ENCODE data around the gene KL. TPM values are rescaled to one million over a fixed set of nuclear protein-coding genes. Genes with fewer than 3 reads are reported as not detected.

Gene KL
- total and polyA plus RNA-seq, 2 of the 8 experiments (the other 6 are each of a cell fraction or from before 2014, with no cell fraction given), result 0.02 TPM; not detected in 1

DNA sequence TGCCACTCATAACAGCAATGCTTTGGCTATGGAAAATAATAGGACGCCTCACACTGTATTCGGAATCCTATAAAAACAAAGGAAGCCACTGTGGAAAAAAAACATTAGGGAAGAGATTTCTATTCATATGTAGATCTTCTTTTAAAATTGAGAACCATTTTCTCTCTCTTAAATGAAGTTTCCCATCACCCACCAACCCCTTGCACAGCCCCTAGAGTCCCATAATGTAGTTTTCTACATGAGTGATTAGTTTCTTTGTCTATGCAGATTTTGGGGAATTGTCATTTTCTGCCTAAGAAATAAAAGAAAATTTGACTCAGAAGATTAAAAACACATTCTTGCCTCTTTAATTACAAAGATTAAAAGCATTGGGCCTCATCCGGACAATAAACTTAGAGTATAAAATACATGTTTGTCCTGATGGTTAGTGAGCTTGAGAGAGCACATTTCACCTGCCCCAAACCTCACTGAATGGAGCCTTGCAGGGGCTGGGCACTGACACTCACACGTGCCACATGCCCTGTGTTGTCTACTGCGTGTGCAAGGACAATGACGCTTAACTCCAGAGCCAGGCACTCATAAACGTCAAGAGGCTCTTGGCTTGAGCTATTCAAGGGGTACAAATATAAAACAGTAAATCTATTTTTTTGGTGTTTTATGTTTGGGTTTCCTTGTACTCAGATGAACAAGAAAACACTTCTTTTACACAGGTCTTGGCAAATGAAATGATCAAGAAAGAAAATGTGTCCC is 40.0 kb upstream of the KL start:
- no peak overlapping the region for H2BK5ac ChIP-seq (ENCODE audit: low read depth, low read length)
- DNase-seq (ENCODE audit: low read depth in 1 of 2, low spot score in 2 of 2) (no peak), FAIRE-seq (no peak)
- H3K27me3 ChIP-seq (replicated peaks in 1 of 4; ENCODE audit: control insufficient read depth in 3 of 4, extremely low read depth in 1 of 4, insufficient read depth in 3 of 4, low read length in 3 of 4), result no peaks in the 10 kb centered on the region
- H2BK20ac ChIP-seq (ENCODE audit: low read length), result no peak overlapping the region
- H3K4ac ChIP-seq (replicated peaks; ENCODE audit: insufficient read length, low read depth, low read length), result no peak overlapping the region
- no peaks in the 10 kb centered on the region for H3K9me3 ChIP-seq (ENCODE audit: insufficient read depth in 2 of 2, low read depth in 1 of 2, low read length in 1 of 2)
- no peaks in the 10 kb centered on the region for H3K36me3 ChIP-seq (ENCODE audit: control insufficient read depth in 2 of 4, insufficient read depth in 4 of 4, low read length in 3 of 4)
- H3K4me2 ChIP-seq (ENCODE audit: insufficient read depth in 1 of 2, low read depth in 2 of 2, low read length in 2 of 2), result no peak overlapping the region
- no peak overlapping the region for H4K8ac ChIP-seq (ENCODE audit: extremely low read depth, insufficient read depth, low read length)
- H4K5ac ChIP-seq (ENCODE audit: insufficient read length, low read depth, low read length), result no peak overlapping the region
- H2AFZ ChIP-seq (ENCODE audit: low read length), result no peak overlapping the region
- H4K91ac ChIP-seq (replicated peaks; ENCODE audit: insufficient read length, low read length), result no peak overlapping the region
- H2BK120ac ChIP-seq (replicated peaks; ENCODE audit: low read depth, low read length), result no peak overlapping the region
- no peak overlapping the region; a peak in 1 of 7 replicates for H3K9ac ChIP-seq (replicated peaks in 1 of 4; ENCODE audit: extremely low read depth in 1 of 4, low read depth in 3 of 4, low read length in 3 of 4)
- no peak overlapping the region for H3K27ac ChIP-seq (ENCODE audit: low read depth, low read length)
- H3K18ac ChIP-seq (ENCODE audit: extremely low read depth, low read length), result no peak overlapping the region; the same call in 1 of the 2 replicates
- WGBS, 2 experiments (ENCODE audit: extremely low coverage in 1 of 2, insufficient coverage in 1 of 2, insufficient read length in 1 of 2, insufficient replicate concordance in 2 of 2, low coverage in 1 of 2, low lambda C conversion rate in 2 of 2, missing lambda C conversion rate in 1 of 2), result 82% methylated on average over 7 of the region's 7 CpGs; no CpG with 5 or more reads in 1 of the 2 experiments
- H2AK5ac ChIP-seq (ENCODE audit: low read depth, low read length), result no peak overlapping the region
- H3K23me2 ChIP-seq (ENCODE audit: low read depth, low read length), result peaks cover 5% of the 10 kb centered on the region; the same call in 1 of the 2 replicates
- H3K79me2 ChIP-seq (ENCODE audit: control insufficient read depth in 1 of 2, insufficient read depth in 2 of 2, low read length in 2 of 2), result no peaks in the 10 kb centered on the region; a peak in 1 of 4 replicates
- no peak overlapping the region for H3K4me3 ChIP-seq (ENCODE audit: extremely low read depth in 1 of 4, insufficient read depth in 2 of 4, low read depth in 3 of 4, low read length in 4 of 4)
- no peaks in the 10 kb centered on the region for H3K79me1 ChIP-seq (ENCODE audit: low read depth, low read length)
- ChIA-PET POLR2A (ENCODE audit: partially characterized antibody) (no interaction called here), CTCF (ENCODE audit: partially characterized antibody) (no interaction called here)
- H2BK12ac ChIP-seq (ENCODE audit: low read depth, low read length), result no peak overlapping the region
- no peak overlapping the region for H2BK15ac ChIP-seq (ENCODE audit: low read length)
- no peak overlapping the region for H3K23ac ChIP-seq (ENCODE audit: insufficient read length)
- H4K20me1 ChIP-seq (replicated peaks in 1 of 2; ENCODE audit: control insufficient read depth in 1 of 2, insufficient read depth in 2 of 2, low read length in 2 of 2), result peaks cover 0 to 1% of the 10 kb centered on the region in 2 experiments
- H3K56ac ChIP-seq (replicated peaks; ENCODE audit: insufficient read length, low read depth, low read length), result no peak overlapping the region
- H3K14ac ChIP-seq (ENCODE audit: insufficient read length), result no peak overlapping the region
- peaks cover 0 to 3% (median 0%) of the 10 kb centered on the region in 4 experiments; a peak in 2 of 7 replicates for H3K4me1 ChIP-seq (replicated peaks in 1 of 4; ENCODE audit: control insufficient read depth in 3 of 4, insufficient read depth in 4 of 4, low read length in 3 of 4)
- TF ChIP-seq SRF (IDR thresholded peaks at IDR 0.05; ENCODE audit: low read depth, low read length) (no peak), EZH2 (IDR thresholded peaks at IDR 0.05; ENCODE audit: low read depth, low read length, severe bottlenecking) (no peak), JUN (IDR thresholded peaks at IDR 0.05; ENCODE audit: low read depth, low read length) (no peak), RFX5 (IDR thresholded peaks at IDR 0.05; ENCODE audit: borderline replicate concordance, low read depth, low read length) (no peak), POLR2A (IDR thresholded peaks at IDR 0.05; ENCODE audit: control extremely low read depth in 1 of 2, low read depth in 2 of 2, low read length in 2 of 2) (no peak), SIN3A (conservative IDR thresholded peaks at IDR 0.05 in 1 of 2, IDR thresholded peaks at IDR 0.05 in 1 of 2; ENCODE audit: low read depth in 1 of 2, low read length in 2 of 2) (no peak), CTCF (IDR thresholded peaks at IDR 0.05; ENCODE audit: control extremely low read depth in 1 of 3, insufficient read depth in 1 of 3, low read depth in 1 of 3, low read length in 3 of 3) (no peak), CHD1 (IDR thresholded peaks at IDR 0.05; ENCODE audit: low read depth, low read length) (no peak), SIX5 (IDR thresholded peaks at IDR 0.05; ENCODE audit: low read depth, low read length) (no peak)
- TF ChIP-seq, protein P1, sequence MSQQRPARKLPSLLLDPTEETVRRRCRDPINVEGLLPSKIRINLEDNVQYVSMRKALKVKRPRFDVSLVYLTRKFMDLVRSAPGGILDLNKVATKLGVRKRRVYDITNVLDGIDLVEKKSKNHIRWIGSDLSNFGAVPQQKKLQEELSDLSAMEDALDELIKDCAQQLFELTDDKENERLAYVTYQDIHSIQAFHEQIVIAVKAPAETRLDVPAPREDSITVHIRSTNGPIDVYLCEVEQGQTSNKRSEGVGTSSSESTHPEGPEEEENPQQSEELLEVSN (IDR thresholded peaks at IDR 0.05), result no peak
